Loucy (cell line): Measurements from ENCODE around the gene RPL23.

Experiments
- H2AFZ ChIP-seq: fragments of 200-600 bp; sonication (generic); 2 replicates; pipeline ENCODE4 v1.6.0; 2016; ENCODE audit warnings: antibody characterized with exemption, mild to moderate bottlenecking, low read length, moderate library complexity
- H3F3A ChIP-seq: fragments of 200-600 bp; 2 replicates; pipeline ENCODE4 v1.6.0; 2016; ENCODE audit warnings: antibody characterized with exemption, low read depth, mild to moderate bottlenecking
- H3K27me3 ChIP-seq: fragments of 200-600 bp; sonication (generic); 2 replicates; pipeline ENCODE4 v1.6.1; 2014; ENCODE audit warnings: low read length, mild to moderate bottlenecking; ENCODE audit not compliant: insufficient read depth, poor library complexity, severe bottlenecking
- H3K36me3 ChIP-seq: fragments of 200-600 bp; sonication (generic); 2 replicates; pipeline ENCODE4 v1.6.1; 2016; ENCODE audit warnings: low read length; ENCODE audit not compliant: insufficient read depth
- H3K4me1 ChIP-seq: fragments of 200-600 bp; sonication (generic); 2 replicates; pipeline ENCODE4 v1.5.1; 2014; ENCODE audit warnings: low read length, mild to moderate bottlenecking; ENCODE audit not compliant: insufficient read depth, poor library complexity, severe bottlenecking
- H3K4me2 ChIP-seq: fragments of 200-600 bp; sonication (generic); 2 replicates; pipeline ENCODE4 v1.6.0; 2014; ENCODE audit warnings: antibody characterized with exemption, low read length, low read depth, mild to moderate bottlenecking; ENCODE audit not compliant: poor library complexity, severe bottlenecking
- H3K4me3 ChIP-seq: fragments of 200-600 bp; sonication (generic); 2 replicates; pipeline ENCODE4 v1.5.1; 2014; ENCODE audit warnings: low read length, mild to moderate bottlenecking, mixed read lengths; ENCODE audit not compliant: poor library complexity, severe bottlenecking
- H3K79me2 ChIP-seq: fragments of 200-600 bp; sonication (generic); 2 replicates; pipeline ENCODE4 v1.6.1; 2014; ENCODE audit warnings: low read length; ENCODE audit not compliant: insufficient read depth
- H3K9ac ChIP-seq: fragments of 200-600 bp; sonication (generic); 2 replicates; pipeline ENCODE4 v1.6.0; 2014; ENCODE audit warnings: mild to moderate bottlenecking, low read depth, low read length, moderate library complexity; ENCODE audit not compliant: poor library complexity, severe bottlenecking
- H3K9me2 ChIP-seq: fragments of 200-600 bp; sonication (generic); replicated peaks from 2 replicates; pipeline ENCODE4 v1.6.1; 2016; ENCODE audit warnings: low read depth, low read length, mixed read lengths
- H3K9me3 ChIP-seq: fragments of 200-600 bp; sonication (generic); 2 replicates; pipeline ENCODE4 v1.6.1; 2014; ENCODE audit warnings: mild to moderate bottlenecking, antibody characterized with exemption, low read length, low read depth; ENCODE audit not compliant: insufficient read depth
- H4K20me1 ChIP-seq: fragments of 200-600 bp; sonication (generic); 2 replicates; pipeline ENCODE4 v1.6.0; 2014; ENCODE audit warnings: antibody characterized with exemption, low read length, mild to moderate bottlenecking; ENCODE audit not compliant: insufficient read depth, poor library complexity, severe bottlenecking
- CTCF ChIP-seq: fragments of 200-600 bp; sonication (generic); conservative IDR thresholded peaks from 2 replicates; pipeline ENCODE4 v1.5.1; 2014; ENCODE audit warnings: mild to moderate bottlenecking, antibody characterized with exemption, low read length
- EZH2phosphoT487 ChIP-seq: fragments of 200-600 bp; IDR thresholded peaks from 2 replicates; pipeline ENCODE4 v1.6.1; 2018; ENCODE audit warnings: antibody characterized with exemption, mild to moderate bottlenecking, moderate library complexity, borderline replicate concordance

The RPL23 gene

GRCh38 chr17:38869526-38870258, 16.2 kb upstream of the RPL23 start, which contains the start of gene LASP1:
TSS of gene LASP1 (plus strand) at chr17:38870058. CDS start at chr17:38870190, 132 bp downstream.
- Histone ChIP-seq H3K4me2 (peak within 1 kb of the TSS; percentile 91), H3F3A (no peaks in the 10 kb centered on the region; the same call in 1 of the 2 replicates), H3K4me1 (peaks cover 29% of the 10 kb centered on the region), H3K27me3 (no peaks in the 10 kb centered on the region), H3K9me2 (no peaks in the 10 kb centered on the region), H3K36me3 (no peaks in the 10 kb centered on the region), H3K4me3 (peak within 1 kb of the TSS; percentile 88), H4K20me1 (peaks cover 36% of the 10 kb centered on the region), H3K79me2 (peaks cover 46% of the 10 kb centered on the region), H2AFZ (peak within 1 kb of the TSS; percentile 85), H3K9me3 (no peaks in the 10 kb centered on the region), H3K9ac (peak within 1 kb of the TSS; percentile 97)
- TF ChIP-seq CTCF (no peak), EZH2phosphoT487 (no peak)

- H3K9ac ChIP-seq, result peak overlapping the region; percentile 97
- TF ChIP-seq CTCF (peak; percentile 69), EZH2phosphoT487 (no peak)
- no peaks in the 10 kb centered on the region for H3K27me3 ChIP-seq
- H3K9me3 ChIP-seq, result no peaks in the 10 kb centered on the region
- H3K4me3 ChIP-seq, result peak overlapping the region; percentile 88
- no peaks in the 10 kb centered on the region; the same call in 1 of the 2 replicates for H3F3A ChIP-seq
- H3K36me3 ChIP-seq, result no peaks in the 10 kb centered on the region
- H3K4me2 ChIP-seq, result peak overlapping the region; percentile 91
- peaks cover 29% of the 10 kb centered on the region for H4K20me1 ChIP-seq
- H3K9me2 ChIP-seq, result no peaks in the 10 kb centered on the region
- H3K79me2 ChIP-seq, result peaks cover 39% of the 10 kb centered on the region
- H2AFZ ChIP-seq, result peak overlapping the region; percentile 85
- H3K4me1 ChIP-seq, result peaks cover 22% of the 10 kb centered on the region
Measured at GRCh38 chr17:38868817-38869525, 15.4 kb upstream of the RPL23 start.

GRCh38 chr17:38867968-38868816, 14.7 kb upstream of the RPL23 start:
- TF ChIP-seq CTCF, result no peak
- TF ChIP-seq EZH2phosphoT487, result no peak
- H3K9me3 ChIP-seq, result no peaks in the 10 kb centered on the region
- H2AFZ ChIP-seq, result peak overlapping the region; percentile 85
- H3K4me2 ChIP-seq, result peak overlapping the region; percentile 91
- no peaks in the 10 kb centered on the region; the same call in 1 of the 2 replicates for H3F3A ChIP-seq
- peaks cover 21% of the 10 kb centered on the region for H4K20me1 ChIP-seq
- H3K4me3 ChIP-seq, result peak overlapping the region; percentile 88
- no peaks in the 10 kb centered on the region for H3K36me3 ChIP-seq
- H3K9me2 ChIP-seq, result no peaks in the 10 kb centered on the region
- no peaks in the 10 kb centered on the region for H3K27me3 ChIP-seq
- H3K79me2 ChIP-seq, result peaks cover 31% of the 10 kb centered on the region
- peaks cover 15% of the 10 kb centered on the region for H3K4me1 ChIP-seq
- H3K9ac ChIP-seq, result peak overlapping the region; percentile 97
